Naive B cell (primary cell): Measurements from ENCODE around the gene SLC22A9. TPM values are rescaled to one million over a fixed set of nuclear protein-coding genes. Genes with fewer than 3 reads are reported as not detected.

Experiments
- ATAC-seq, 2 donors: fragments of 150-1000 bp; cut with Tn5 transposase; 2 replicates each; pipeline ENCODE4 v1.10.0; 2021; ENCODE audit warnings: low read depth in 2 of 2, mild to moderate bottlenecking in 2 of 2, moderate library complexity in 2 of 2
- DNase-seq: peaks from one replicate; pipeline ENCODE4 v3.0.0; 2022
- H3K27ac Mint-ChIP-seq, 6 donors: one replicate each; pipeline ENCODE4 v1.8.0; 2020 to 2022; ENCODE audit warnings: mild to moderate bottlenecking in 6 of 6, mixed read lengths in 6 of 6, moderate library complexity in 5 of 6, inconsistent platforms in 2 of 6
- H3K27me3 Mint-ChIP-seq, 3 donors: one replicate each; pipeline ENCODE4 v1.8.0; 2021 to 2022; ENCODE audit warnings: mixed read lengths in 3 of 3, mild to moderate bottlenecking in 1 of 3
- H3K36me3 Mint-ChIP-seq, 2 donors: one replicate each; pipeline ENCODE4 v1.8.0; 2020 to 2022; ENCODE audit warnings: mixed read lengths in 2 of 2, inconsistent platforms in 1 of 2, mild to moderate bottlenecking in 1 of 2
- H3K4me1 Mint-ChIP-seq, 3 donors: one replicate each; pipeline ENCODE4 v1.8.0; 2020 to 2022; ENCODE audit warnings: mixed read lengths in 3 of 3, inconsistent platforms in 1 of 3, mild to moderate bottlenecking in 1 of 3, moderate library complexity in 1 of 3
- H3K4me3 Mint-ChIP-seq, 8 donors: one replicate each; pipeline ENCODE4 v1.8.0; 2020 to 2022; ENCODE audit warnings: mild to moderate bottlenecking in 8 of 8, mixed read lengths in 8 of 8, moderate library complexity in 8 of 8, inconsistent platforms in 2 of 8
- H3K9me3 Mint-ChIP-seq, 7 donors: one replicate each; pipeline ENCODE4 v1.8.0; 2020 to 2022; ENCODE audit warnings: mixed read lengths in 7 of 7, mild to moderate bottlenecking in 5 of 7, inconsistent platforms in 2 of 7, moderate library complexity in 1 of 7
- polyA plus RNA-seq, 6 donors: library from polyadenylated mRNA; unstranded; fragments of 300-500 nt; fragmentation: Illumina TruSeq; gene quantifications; one replicate each; pipeline ENCODE4 v1.2.3, GENCODE V29; 2021; ENCODE audit warnings: low read depth in 6 of 6

Gene SLC22A9
- polyA plus RNA-seq, 6 donors from 2014 or later, result not detected

DNA sequence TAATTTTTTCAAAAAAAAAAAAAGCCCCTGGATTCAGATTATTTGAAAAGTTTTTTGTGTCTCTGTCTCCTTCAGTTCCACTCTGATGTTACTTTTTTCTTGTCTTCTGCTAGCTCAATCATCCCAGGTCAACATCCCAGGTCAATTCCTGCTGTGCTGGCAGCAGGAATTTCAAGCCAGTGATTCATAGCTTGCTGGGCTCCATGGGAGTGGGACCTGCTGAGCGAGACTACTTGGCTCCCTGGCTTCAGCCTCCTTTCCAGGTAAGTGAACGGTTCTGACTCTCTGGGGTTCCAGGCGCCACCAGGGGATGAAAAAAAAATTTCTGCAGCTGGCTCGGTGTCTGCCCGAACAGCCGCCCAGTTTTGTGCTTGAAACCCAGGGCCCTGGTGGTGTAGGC is 90.0 kb downstream of the SLC22A9 start:
- Mint-ChIP-seq H3K36me3 (no peaks in the 10 kb centered on the region), H3K4me3 (no peak overlapping the region), H3K4me1 (no peaks in the 10 kb centered on the region), H3K9me3 (no peaks in the 10 kb centered on the region), H3K27ac (no peak overlapping the region), H3K27me3 (peaks cover 13 to 33% (median 22%) of the 10 kb centered on the region in 3 donors)
- DNase-seq (no peak), ATAC-seq (no peak)

Other genes starting within 250 kb of the SLC22A9 start
- not detected for gene SLC22A24, start 225.6 kb upstream of the SLC22A9 start, polyA plus RNA-seq
- gene SLC22A25, start 126.2 kb upstream of the SLC22A9 start, polyA plus RNA-seq, result not detected
- not detected for gene PLAAT5, start 121.4 kb downstream of the SLC22A9 start, polyA plus RNA-seq
- 1 to 10 TPM in 1 of 6 donors, under 1 TPM in 3, not detected in 2; 0.17 to 1.2 (median 0.34) TPM for gene LGALS12, start 136.3 kb downstream of the SLC22A9 start, polyA plus RNA-seq
- 10 to 100 TPM; 31.7 to 72.1 (median 42.2) TPM for gene PLAAT4, start 167.0 kb downstream of the SLC22A9 start, polyA plus RNA-seq
- not detected for gene PLAAT2, start 193.6 kb downstream of the SLC22A9 start, polyA plus RNA-seq
- under 1 TPM in 3 of 6 donors, not detected in 3; 0.21 to 0.40 (median 0.38) TPM for gene PLAAT3, start 244.6 kb downstream of the SLC22A9 start, polyA plus RNA-seq